GM12874 (cell line): Measurements from ENCODE around the gene SULF2.

ENCODE experiments used
- TF ChIP-seq, protein P1 (sequence below): IDR thresholded peaks from 2 replicates; pipeline ENCODE4 v1.5.1; 2011; ENCODE audit warnings: low read depth, mild to moderate bottlenecking, control low read depth, low read length, moderate library complexity; ENCODE audit not compliant: insufficient read depth

The SULF2 gene

DNA sequence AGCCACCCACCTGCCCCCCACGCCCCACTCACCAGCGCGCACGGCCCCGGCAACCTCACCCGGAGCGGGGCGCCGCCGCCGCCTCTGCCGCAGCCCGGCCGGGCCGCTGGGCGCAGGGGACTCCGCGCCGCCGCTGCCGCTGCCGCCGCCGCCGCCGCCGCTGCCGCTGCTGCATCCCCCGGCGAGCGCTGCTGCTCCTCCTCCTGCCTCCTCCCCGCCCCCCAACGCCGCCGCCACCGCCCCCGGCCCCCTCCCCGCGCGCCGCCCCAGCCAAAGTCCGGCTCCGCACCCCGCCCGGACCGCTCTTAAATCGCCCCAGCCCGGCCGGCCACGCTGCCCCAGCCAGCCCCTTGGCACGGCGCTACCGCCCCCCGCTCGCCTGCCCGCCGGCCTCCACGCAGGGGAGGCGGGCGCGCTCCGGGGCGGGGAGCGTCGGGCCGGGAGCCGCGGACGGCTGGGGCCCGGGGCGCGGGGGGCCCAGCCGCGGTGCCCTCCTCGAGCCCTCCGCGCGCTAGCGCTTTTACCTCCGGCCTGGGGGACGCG lies at the start of gene SULF2:
Gene SULF2, minus strand, starts transcription at position 171 of the 543 bp plus-strand sequence. CDS start 28,118 bp downstream, outside the sequence.
- TF ChIP-seq, protein P1, sequence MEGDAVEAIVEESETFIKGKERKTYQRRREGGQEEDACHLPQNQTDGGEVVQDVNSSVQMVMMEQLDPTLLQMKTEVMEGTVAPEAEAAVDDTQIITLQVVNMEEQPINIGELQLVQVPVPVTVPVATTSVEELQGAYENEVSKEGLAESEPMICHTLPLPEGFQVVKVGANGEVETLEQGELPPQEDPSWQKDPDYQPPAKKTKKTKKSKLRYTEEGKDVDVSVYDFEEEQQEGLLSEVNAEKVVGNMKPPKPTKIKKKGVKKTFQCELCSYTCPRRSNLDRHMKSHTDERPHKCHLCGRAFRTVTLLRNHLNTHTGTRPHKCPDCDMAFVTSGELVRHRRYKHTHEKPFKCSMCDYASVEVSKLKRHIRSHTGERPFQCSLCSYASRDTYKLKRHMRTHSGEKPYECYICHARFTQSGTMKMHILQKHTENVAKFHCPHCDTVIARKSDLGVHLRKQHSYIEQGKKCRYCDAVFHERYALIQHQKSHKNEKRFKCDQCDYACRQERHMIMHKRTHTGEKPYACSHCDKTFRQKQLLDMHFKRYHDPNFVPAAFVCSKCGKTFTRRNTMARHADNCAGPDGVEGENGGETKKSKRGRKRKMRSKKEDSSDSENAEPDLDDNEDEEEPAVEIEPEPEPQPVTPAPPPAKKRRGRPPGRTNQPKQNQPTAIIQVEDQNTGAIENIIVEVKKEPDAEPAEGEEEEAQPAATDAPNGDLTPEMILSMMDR, result no peak

GRCh38 chr20:47825011-47825762 lies 39.9 kb upstream of the SULF2 start:
- TF ChIP-seq, protein P1, result no peak

- TF ChIP-seq, protein P1, result no peak
Measured at GRCh38 chr20:47821481-47822100, 36.3 kb upstream of the SULF2 start.

DNA sequence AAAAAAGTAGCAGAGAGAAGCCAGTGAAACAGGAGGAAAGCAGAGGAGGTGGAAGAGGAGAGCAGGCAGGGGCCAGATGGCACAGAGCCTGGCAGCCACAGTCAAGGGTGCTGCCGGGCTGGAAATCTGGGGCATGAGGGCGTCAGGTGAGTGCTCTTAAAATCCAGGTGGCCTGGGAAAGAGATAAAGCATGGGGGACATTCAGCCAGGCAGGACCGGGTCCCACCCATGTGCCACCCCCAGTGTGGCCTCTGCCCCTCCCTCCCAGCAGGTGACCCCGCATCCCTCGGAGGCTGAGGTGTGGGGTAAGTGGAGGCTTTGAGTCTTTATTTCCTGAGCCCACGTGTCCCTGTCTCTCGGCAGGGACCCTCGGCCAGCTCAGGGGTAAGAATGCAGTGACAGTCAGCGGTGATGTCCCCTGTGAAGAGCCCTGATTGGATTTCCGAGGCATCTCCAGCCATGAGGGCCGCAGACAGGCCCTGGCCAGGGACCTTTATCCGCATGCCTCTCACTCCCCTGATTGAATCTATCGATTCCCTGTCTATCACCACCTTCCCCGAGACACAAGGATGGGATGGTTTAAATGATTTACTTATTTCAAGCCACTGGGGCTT lies 33.8 kb upstream of the SULF2 start:
- TF ChIP-seq, protein P1, result no peak

DNA sequence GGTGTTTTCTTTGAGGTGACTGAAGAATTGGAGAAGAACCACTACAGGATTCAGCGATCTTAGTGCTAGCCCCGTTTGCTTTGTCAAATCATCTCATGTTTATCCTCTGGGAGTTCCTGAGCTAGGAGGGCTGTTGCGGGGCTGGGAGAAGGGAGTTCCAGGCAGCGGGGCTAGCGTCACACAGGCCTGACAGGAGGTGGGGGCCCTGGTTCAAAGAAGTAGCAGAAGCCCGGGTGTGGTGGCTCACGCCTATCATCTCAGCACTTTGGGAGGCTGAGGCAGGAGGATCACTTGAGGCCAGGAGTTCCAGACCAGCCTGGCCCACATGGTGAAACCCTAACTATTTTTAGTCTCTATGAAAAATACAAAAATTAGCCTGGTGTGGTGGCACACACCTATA lies 33.2 kb upstream of the SULF2 start:
- TF ChIP-seq, protein P1, result no peak

DNA sequence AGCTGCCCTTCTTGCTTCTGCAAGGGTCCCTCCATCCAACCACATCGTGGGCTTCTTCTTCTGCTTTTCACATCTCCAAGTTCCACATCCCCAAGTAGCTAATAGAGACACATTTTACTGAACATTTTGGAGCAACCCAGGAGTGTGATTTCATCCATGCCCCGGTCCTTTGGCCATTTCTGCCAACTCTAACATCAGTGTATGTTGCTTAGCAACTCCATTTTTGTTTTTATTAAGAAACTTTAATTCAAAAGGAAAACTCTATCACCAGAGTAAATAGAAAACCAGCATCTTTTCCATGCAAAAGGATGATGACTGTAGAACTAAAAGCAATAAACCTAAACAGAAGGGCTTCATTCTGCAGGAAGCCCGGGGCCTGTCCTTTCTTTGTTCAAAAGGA lies 32.7 kb upstream of the SULF2 start:
- TF ChIP-seq, protein P1, result no peak

- TF ChIP-seq, protein P1, result no peak
Measured at GRCh38 chr20:47817573-47817972, 32.3 kb upstream of the SULF2 start.
